GM12878 (cell line): Measurements from ENCODE around the gene TDP1. TPM values are rescaled to one million over a fixed set of nuclear protein-coding genes. Genes with fewer than 3 reads are reported as not detected.

Experiments used
- ATAC-seq: fragments of 200-7000 bp; cut with Tn5 transposase; 3 replicates; pipeline ENCODE4 v1.9.1; 2020; ENCODE audit warnings: mild to moderate bottlenecking, moderate library complexity
- BruUV-seq: library from RNA; stranded (reverse); fragments of 400-500 nt; replicated peaks from 2 replicates; lab custom pipeline; 2021; lab: Mats Ljungman, UMichigan
- CTCF ChIA-PET: fragments of 300-600 bp; sonication (Branson Sonifier 250); formaldehyde crosslinking; extraction: SDS; loops from one replicate; lab custom pipeline; 2021; ENCODE audit warnings: inconsistent platforms; lab: Yijun Ruan, JAX
- POLR2A ChIA-PET: fragments of 350-600 bp; formaldehyde crosslinking; extraction: SDS; loops from one replicate; lab custom pipeline; 2021; ENCODE audit warnings: inconsistent platforms; lab: Charles Lee
- RAD21 ChIA-PET: fragments of 300-600 bp; sonication (Branson Sonifier 250); formaldehyde crosslinking; loops from one replicate; lab custom pipeline; 2023; ENCODE audit warnings: antibody characterized with exemption; ENCODE audit not compliant: unreplicated experiment; lab: Charles Lee
- SMC1A ChIA-PET: fragments of 300-600 bp; sonication (Branson Sonifier 250); formaldehyde crosslinking; loops from one replicate; lab custom pipeline; 2023; ENCODE audit not compliant: unreplicated experiment, uncharacterized antibody; lab: Charles Lee
- DNase-seq: peaks from one replicate; pipeline ENCODE4 v3.0.0-alpha.2; 2011; ENCODE audit warnings: low read depth, low spot score
- FAIRE-seq: peaks from 3 replicates; lab custom pipeline; 2011; peaks lifted over from hg19 to GRCh38; lab: Jason Lieb, UNC
- H2AFZ ChIP-seq: 2 replicates; pipeline ENCODE4 v1.6.0; 2011; ENCODE audit warnings: low read depth, low read length, control low read depth; ENCODE audit not compliant: control insufficient read depth
- H3K27ac ChIP-seq: 2 replicates; pipeline ENCODE4 v1.5.1; 2011; ENCODE audit warnings: control low read depth; ENCODE audit not compliant: control insufficient read depth, insufficient read depth
- H3K27me3 ChIP-seq, 2 experiments: replicated peaks in 1 of 2; 2 replicates each; pipeline versions ENCODE4 v1.6.0 to v1.6.1; 2011; ENCODE audit warnings: low read length in 1 of 2; ENCODE audit not compliant: control insufficient read depth in 2 of 2, insufficient read depth in 2 of 2
- H3K36me3 ChIP-seq, 2 experiments: 2 replicates each; pipeline ENCODE4 v1.5.1; 2011; ENCODE audit warnings: low read length in 1 of 2; ENCODE audit not compliant: control insufficient read depth in 2 of 2, insufficient read depth in 2 of 2
- H3K4me1 ChIP-seq: 2 replicates; pipeline ENCODE4 v1.6.1; 2011; ENCODE audit warnings: mild to moderate bottlenecking, low read length, moderate library complexity, mixed read lengths; ENCODE audit not compliant: control insufficient read depth, insufficient read depth
- H3K4me2 ChIP-seq: 2 replicates; pipeline ENCODE4 v1.6.0; 2011; ENCODE audit warnings: control low read depth; ENCODE audit not compliant: control insufficient read depth, insufficient read depth
- H3K4me3 ChIP-seq: fragments of 200-600 bp; sonication (generic); 2 replicates; pipeline ENCODE4 v1.5.1; 2016
- H3K79me2 ChIP-seq: 2 replicates; pipeline ENCODE4 v1.6.0; 2011; ENCODE audit warnings: low read length; ENCODE audit not compliant: control insufficient read depth, insufficient read depth
- H3K9ac ChIP-seq: 2 replicates; pipeline ENCODE4 v1.8.0; 2011; ENCODE audit warnings: low read length, control low read depth, mixed read lengths; ENCODE audit not compliant: control insufficient read depth, insufficient read depth
- H3K9me3 ChIP-seq: replicated peaks from 3 replicates; pipeline ENCODE4 v1.5.1; 2011; ENCODE audit warnings: mild to moderate bottlenecking, low read length; ENCODE audit not compliant: control insufficient read depth, insufficient read depth
- H4K20me1 ChIP-seq: 2 replicates; pipeline ENCODE4 v1.6.0; 2011; ENCODE audit not compliant: control insufficient read depth, insufficient read depth
- CUX1 ChIP-seq: IDR thresholded peaks from 2 replicates; pipeline ENCODE4 v1.6.1; 2012; ENCODE audit warnings: improper control_type of control experiment, low read depth, low read length; ENCODE audit not compliant: insufficient replicate concordance
- HDAC6 ChIP-seq: fragments of 200-600 bp; sonication (generic); IDR thresholded peaks from one replicate; pipeline ENCODE4 v1.8.0; 2017; ENCODE audit warnings: antibody characterized with exemption; ENCODE audit not compliant: unreplicated experiment
- IKZF2 ChIP-seq, 2 experiments: fragments of 450-650 bp; IDR thresholded peaks; 2 replicates each; pipeline ENCODE4 v1.6.1; 2017; ENCODE audit warnings: mild to moderate bottlenecking in 2 of 2, moderate library complexity in 2 of 2
- IRF3 ChIP-seq: fragments of 450-650 bp; IDR thresholded peaks from 2 replicates; pipeline ENCODE4 v1.6.1; 2014; ENCODE audit warnings: mild to moderate bottlenecking
- NR2C2 ChIP-seq: IDR thresholded peaks from 2 replicates; pipeline ENCODE4 v1.6.1; 2011; ENCODE audit warnings: borderline replicate concordance, low read depth; ENCODE audit not compliant: control insufficient read depth, insufficient read length
- SMAD5 ChIP-seq: IDR thresholded peaks from 2 replicates; pipeline ENCODE4 v1.6.1; 2016; ENCODE audit warnings: antibody characterized with exemption, low read depth
- WGBS: methylation state at CpG from one replicate; pipeline ENCODE4 v1.1.6; 2016; ENCODE audit warnings: low lambda C conversion rate; ENCODE audit not compliant: insufficient replicate concordance, insufficient coverage; ENCODE audit errors: missing lambda C conversion rate; 5-methylcytosine and 5-hydroxymethylcytosine counted together
- in situ Hi-C: fragments of 300-500 bp; cut with MboI; formaldehyde crosslinking; loops from 9 replicates; pipeline ENCODE4 v1.14.3; 2018; ENCODE audit warnings: mixed read lengths
- intact Hi-C: fragments of 100-400 bp; cut with micrococcal nuclease; formaldehyde crosslinking; loops from one replicate; pipeline ENCODE4 v1.14.2; 2022; ENCODE audit not compliant: unreplicated experiment
- polyA plus RNA-seq, 11 experiments: library from polyadenylated mRNA; depleted of rRNA in 4 of 11; unstranded in 6 of 11; stranded (reverse) in 5 of 11; fragments of >200 nt; fragmentation: Nextera tagmentation in 4 of 11; fragmentation: Illumina TruSeq in 1 of 11; extraction: Ambion mirVana in 4 of 11; extraction: Trizol in 1 of 11; gene quantifications; 1 replicate in 1 of 11; 2 replicates in 10 of 11; pipeline versions ENCODE4 v1.2.1 to v1.2.3, GENCODE V29; 2011 to 2016; ENCODE audit warnings: inconsistent platforms in 2 of 11, missing spikeins in 2 of 11, low read depth in 1 of 11
- total RNA-seq, 4 experiments: library from RNA; depleted of rRNA in 3 of 4; stranded (reverse); fragments of >200 nt in 3 of 4; fragmentation: Illumina TruSeq in 1 of 4; extraction: Trizol in 1 of 4; gene quantifications; 2 replicates each; pipeline versions ENCODE4 v1.2.1 to v1.2.3, GENCODE V29; 2013 to 2021

TDP1 gene
- total and polyA plus RNA-seq, 10 of the 15 experiments (the other 5 are each of a cell fraction or from before 2014, with no cell fraction given) = 40.2 to 60.4 (median 54.1) TPM

GRCh38 chr14:89977668-89978067 lies 21.9 kb downstream of the TDP1 start:
- no peak overlapping the region for H3K27ac ChIP-seq
- H3K27me3 ChIP-seq = no peaks in the 10 kb centered on the region
- no peak overlapping the region for H3K4me2 ChIP-seq
- H3K36me3 ChIP-seq = peaks cover 7 to 33% of the 10 kb centered on the region in 2 experiments
- ChIA-PET CTCF (interaction anchor here (0.9 to 5.8 kb wide), 2 partner anchors 9 to 38 kb away, joined by 4 to 50 read pairs; no protein-coding TSS in a partner anchor), SMC1A (interaction anchor here (0.8 to 1.6 kb wide), 4 partner anchors 9 to 30 kb away, joined by 3 to 4 read pairs (median 4); partner anchors contain the start of gene EFCAB11), RAD21 (no interaction called here), POLR2A (no interaction called here)
- H3K79me2 ChIP-seq = no peaks in the 10 kb centered on the region
- WGBS = 94% methylated on average over 4 of the region's 4 CpGs
- BruUV-seq = no TSS peak
- H4K20me1 ChIP-seq = no peaks in the 10 kb centered on the region; the same call in 1 of the 2 replicates
- H3K9ac ChIP-seq = no peak overlapping the region
- H2AFZ ChIP-seq = no peak overlapping the region
- no peak for FAIRE-seq
- no peaks in the 10 kb centered on the region for H3K4me1 ChIP-seq
- in situ Hi-C loops = loop anchor here (10.0 kb wide), 1 partner anchor 257 kb away; no protein-coding TSS in a partner anchor
- no peaks in the 10 kb centered on the region for H3K9me3 ChIP-seq
- no peak for TF ChIP-seq HDAC6
- no peak for TF ChIP-seq SMAD5
- TF ChIP-seq IRF3 = no peak
- TF ChIP-seq CUX1 = no peak
- TF ChIP-seq IKZF2 (IDR thresholded peaks at IDR 0.05) = no peak
- TF ChIP-seq NR2C2 = no peak
- no peak for ATAC-seq
- H3K4me3 ChIP-seq = no peak overlapping the region
- intact Hi-C loops = no loop called here
- DNase-seq = no peak
